Measurements from ENCODE around the gene SSH2.
"Not testable (repeated sequence)": the region's sequence is repeated elsewhere in the genome, so short reads cannot be mapped to it uniquely, and the experiment has no call there.

SSH2 gene

GRCh38 chr17:29653995-29654714, 275.9 kb downstream of the SSH2 start:
- no peak for DNase-seq

- DNase-seq: no peak
Observed at GRCh38 chr17:29652976-29653375, 277.1 kb downstream of the SSH2 start.

GRCh38 chr17:29651913-29652312, 278.1 kb downstream of the SSH2 start:
- DNase-seq: not testable (repeated sequence)

DNA sequence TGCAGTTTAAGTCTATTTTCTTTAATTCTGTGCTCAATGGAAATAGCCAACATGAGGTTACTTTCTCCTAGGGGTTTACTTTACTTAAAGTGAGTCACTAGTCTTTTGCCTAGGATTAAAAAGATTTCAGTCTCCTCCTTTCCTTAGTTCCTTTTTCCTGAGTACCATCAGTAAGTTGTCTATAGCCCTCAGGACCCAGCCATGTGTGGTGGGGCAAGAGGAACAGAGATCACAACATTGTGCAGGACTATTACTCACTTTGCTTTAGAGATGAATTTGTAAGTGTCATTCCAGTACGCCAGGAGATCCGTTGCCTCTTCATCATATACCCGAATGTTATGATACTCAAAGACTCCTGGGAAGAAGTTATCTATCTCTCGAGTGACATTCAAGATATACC, 279.6 kb downstream of the SSH2 start:
- DNase-seq: peak; percentile 66 to 68

DNA sequence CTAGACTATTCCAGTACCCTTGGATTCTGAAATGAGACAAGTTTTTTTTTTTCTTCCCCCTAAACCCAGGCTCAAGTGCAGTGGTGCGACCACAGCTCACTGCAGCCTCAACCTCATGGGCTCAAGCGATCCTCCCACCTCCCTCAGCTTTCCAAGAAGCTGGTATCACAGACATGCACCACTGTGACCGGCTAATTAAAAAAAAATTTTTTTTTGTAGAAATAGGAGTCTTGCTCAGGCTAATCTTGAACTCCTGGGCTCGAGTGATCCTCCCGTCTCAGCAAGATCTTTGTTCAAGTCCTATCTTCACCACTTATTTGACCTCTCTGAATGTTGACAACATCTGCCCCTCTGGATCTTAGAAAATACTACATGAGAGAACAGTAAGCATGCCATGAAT, 280.7 kb downstream of the SSH2 start:
- no peak for DNase-seq

- no peak for DNase-seq
Observed at GRCh38 chr17:29648005-29648404, 282.0 kb downstream of the SSH2 start.

GRCh38 chr17:29645515-29646051, 284.4 kb downstream of the SSH2 start:
- DNase-seq: peak; percentile 80

DNA sequence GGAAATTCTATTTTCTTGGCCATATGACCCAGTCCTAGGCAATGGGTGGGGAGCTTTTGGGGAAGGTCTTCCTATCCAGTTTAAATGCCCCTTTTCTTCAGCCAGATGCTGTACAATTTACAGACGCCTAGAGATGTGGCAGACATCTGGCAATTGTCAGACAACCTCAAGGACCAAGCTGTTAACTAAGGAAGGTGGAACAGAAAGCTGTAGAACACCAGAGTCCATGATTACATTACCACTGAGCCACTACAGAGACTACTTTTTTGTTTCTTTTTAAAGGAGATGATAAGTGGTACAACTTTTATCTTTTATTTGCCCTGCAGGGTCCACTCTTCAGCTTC, 286.2 kb downstream of the SSH2 start:
- no peak for DNase-seq

DNA sequence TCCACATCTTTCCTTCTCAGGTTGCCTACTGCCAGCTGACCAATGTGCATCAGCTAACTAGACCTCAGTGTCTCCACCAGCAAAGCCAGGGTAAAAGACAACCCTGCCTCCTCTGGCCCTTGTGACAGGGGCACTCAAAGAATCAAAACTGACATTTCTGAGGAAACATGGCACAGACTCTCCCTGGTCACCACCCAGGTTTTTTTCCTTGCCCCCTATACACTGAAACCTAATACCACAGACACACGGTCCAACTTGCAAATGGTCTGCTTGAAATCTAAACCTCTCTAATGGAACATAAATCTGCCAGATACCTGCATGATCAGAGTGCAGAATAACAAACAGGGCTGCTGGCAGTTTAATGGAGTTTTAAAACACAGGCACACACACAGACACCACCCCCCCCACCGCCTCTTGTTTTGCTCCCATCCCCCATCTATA, 287.8 kb downstream of the SSH2 start:
- no peak for DNase-seq

DNA sequence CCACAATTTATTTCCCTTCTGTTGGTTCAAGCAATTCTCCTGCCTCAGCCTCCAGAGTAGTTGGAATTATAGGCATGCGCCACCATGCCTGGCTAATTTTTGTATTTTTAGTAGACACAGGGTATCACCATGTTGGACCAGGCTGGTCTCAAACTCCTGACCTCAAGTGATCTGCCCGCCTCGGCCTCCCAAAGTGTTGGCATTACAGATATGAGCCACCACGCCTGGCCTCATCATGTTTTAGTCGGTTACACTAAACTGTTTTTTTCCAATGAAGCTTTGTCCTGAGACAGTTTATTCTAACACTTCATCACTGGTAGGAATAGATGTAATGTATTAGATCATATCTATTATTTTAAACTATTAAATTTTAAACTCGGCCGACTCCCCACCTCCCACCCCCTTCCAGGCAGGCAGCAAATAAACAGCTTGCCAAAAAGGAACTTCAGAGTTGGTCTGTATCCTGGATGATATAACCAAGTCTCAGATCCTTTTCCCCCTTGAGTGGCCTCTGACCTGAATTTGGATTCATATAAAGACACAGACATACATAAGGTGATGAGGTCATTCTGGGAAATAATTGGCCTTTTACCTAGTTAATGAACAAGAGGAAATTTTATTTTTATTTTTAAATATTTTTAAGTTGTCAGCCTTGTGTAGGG, 288.9 kb downstream of the SSH2 start:
- peak; percentile 48 to 57 for DNase-seq

- DNase-seq: no peak
Observed at GRCh38 chr17:29640413-29640812, 289.6 kb downstream of the SSH2 start.

GRCh38 chr17:29633886-29634285, 296.1 kb downstream of the SSH2 start:
- no peak for DNase-seq

GRCh38 chr17:29630630-29631193, 299.3 kb downstream of the SSH2 start:
- no peak for DNase-seq

DNA sequence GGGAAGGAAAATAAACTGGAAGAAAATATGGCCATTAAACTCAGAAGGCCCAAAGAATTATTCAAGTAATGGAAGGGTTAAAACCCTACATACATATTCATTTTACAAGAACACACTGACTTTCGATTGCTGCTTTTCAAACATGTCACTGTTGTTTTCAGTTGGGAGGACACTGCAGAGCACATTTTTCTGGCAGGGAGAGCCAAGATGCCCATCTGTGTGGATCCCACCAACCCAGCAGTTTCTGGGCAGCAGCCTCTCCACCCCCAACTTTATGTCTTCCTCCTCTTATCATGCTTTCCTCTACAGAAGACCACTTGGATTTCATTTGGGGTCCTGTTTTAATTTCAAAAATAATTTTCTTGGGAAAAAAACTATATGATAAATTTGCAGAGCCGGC, 300.2 kb downstream of the SSH2 start:
- no peak for DNase-seq

DNA sequence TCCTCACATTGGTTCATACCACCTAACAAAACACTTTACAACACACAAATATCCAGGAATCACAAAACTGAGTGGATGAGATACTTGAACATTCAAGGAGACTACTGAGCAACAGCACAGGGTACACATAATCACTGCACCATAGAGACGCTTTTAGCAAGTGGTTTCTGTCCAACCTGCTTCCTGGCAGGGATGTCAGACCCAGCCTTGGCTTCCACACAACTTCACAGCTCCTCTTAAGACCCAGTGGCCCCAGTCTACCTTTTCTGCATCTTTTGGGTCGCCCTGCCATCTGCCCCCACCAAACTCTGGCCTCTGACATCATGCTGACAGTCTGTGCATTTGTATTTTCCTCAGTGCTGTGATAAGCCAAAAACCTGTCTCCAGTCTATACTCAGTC, 301.4 kb downstream of the SSH2 start:
- DNase-seq: no peak

DNA sequence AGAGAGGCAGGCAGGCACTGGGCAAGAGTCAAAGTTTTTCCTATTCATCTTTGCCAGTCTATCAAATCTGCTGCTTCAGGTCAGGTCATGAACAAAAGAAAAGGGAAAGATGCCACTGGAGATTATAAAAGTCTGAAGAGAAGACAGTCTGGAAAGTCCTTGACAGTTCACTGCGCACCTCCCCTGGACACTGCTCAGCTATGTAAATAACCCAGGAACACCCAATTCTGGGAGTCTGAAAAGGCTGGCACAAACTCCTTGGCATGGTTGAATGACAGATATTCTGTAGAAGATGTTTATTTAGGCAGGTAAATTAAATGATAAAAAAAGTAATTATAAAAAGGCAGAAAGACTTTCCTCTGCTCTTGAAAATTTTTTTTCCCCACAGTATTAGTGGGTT, 302.1 kb downstream of the SSH2 start:
- DNase-seq: no peak

- no peak for DNase-seq
Observed at GRCh38 chr17:29625037-29625750, 304.8 kb downstream of the SSH2 start.

DNA sequence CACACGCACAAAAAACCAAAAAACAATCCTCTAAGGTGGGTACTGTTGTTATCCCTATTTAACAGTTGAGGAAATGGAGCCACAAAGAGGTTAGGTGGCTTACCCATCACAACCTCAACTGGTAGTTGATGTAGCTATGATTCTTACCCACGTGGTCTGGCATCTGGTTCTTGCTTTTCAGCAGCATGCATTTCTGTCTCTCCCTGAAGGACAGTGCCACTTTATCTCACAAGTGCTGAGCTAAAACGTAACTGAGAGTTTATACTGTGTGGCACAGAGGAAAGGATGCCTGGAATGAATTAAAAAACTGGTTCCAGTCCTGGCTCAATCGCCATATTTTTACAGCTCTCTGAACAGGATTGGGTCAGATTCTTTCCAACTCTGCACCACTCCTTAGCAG, 305.4 kb downstream of the SSH2 start:
- no peak for DNase-seq

DNA sequence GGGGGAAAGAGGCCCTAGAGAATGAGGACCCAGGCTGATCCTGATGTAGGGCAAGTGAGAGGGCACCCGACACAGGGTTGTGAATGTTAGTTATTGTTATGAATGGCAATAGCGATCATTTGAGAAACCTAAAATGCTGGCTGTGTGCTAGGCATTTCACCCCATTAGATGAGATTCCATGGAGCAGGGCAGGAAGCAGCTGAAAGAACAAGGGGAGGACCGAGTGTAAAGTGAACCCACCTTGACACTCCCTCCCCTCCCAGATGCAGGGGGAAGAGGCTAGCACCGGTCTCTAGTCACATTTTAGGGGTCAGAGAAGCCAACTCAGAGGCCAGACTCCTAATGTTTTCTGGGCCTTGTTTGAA, 306.8 kb downstream of the SSH2 start:
- DNase-seq: no peak

- peak; percentile 27 to 31 for DNase-seq
Observed at GRCh38 chr17:29622337-29623282, 307.4 kb downstream of the SSH2 start, which contains the start of gene CORO6. Gene CORO6, minus strand, starts transcription at chr17:29622912. Its CDS starts 1,491 bp downstream, at chr17:29621421.

- DNase-seq: no peak
Observed at GRCh38 chr17:29621751-29622194, 308.3 kb downstream of the SSH2 start.
